SK-N-SH treated with all-trans-retinoic acid at 6 μM for 48 hours (cell line): Measurements from ENCODE around the gene ADAM33.

ENCODE experiments used
- ATAC-seq: fragments of 200-7000 bp; cut with Tn5 transposase; 3 replicates; pipeline ENCODE4 v1.9.1; 2020; ENCODE audit warnings: mild to moderate bottlenecking, moderate library complexity
- ARNTL ChIP-seq: fragments of 450-650 bp; formaldehyde crosslinking; IDR thresholded peaks from 2 replicates; pipeline ENCODE4 v1.5.0; 2020; ENCODE audit warnings: low read depth, mild to moderate bottlenecking, moderate library complexity, borderline replicate concordance
- BACH2 ChIP-seq: fragments of 250-450 bp; sonication (Bioruptor Pico); IDR thresholded peaks from 2 replicates; pipeline ENCODE4 v1.9.0; 2021; ENCODE audit warnings: mild to moderate bottlenecking, borderline replicate concordance
- CSDC2 ChIP-seq: fragments of 250-450 bp; sonication (Bioruptor Pico); IDR thresholded peaks from 2 replicates; pipeline ENCODE4 v1.5.0; 2020; ENCODE audit warnings: mild to moderate bottlenecking, moderate library complexity
- CSRNP3 ChIP-seq: fragments of 250-450 bp; sonication (Bioruptor Pico); IDR thresholded peaks from 2 replicates; pipeline ENCODE4 v1.5.1; 2021; ENCODE audit warnings: mild to moderate bottlenecking, moderate library complexity
- ESRRG ChIP-seq: fragments of 250-450 bp; sonication (Bioruptor Pico); IDR thresholded peaks from 2 replicates; pipeline ENCODE4 v1.6.1; 2021; ENCODE audit warnings: mild to moderate bottlenecking
- GLIS3 ChIP-seq: fragments of 250-450 bp; sonication (Bioruptor Pico); IDR thresholded peaks from 2 replicates; pipeline ENCODE4 v1.5.0; 2020; ENCODE audit warnings: mild to moderate bottlenecking, moderate library complexity
- ISL1 ChIP-seq: fragments of 250-450 bp; sonication (Bioruptor Pico); IDR thresholded peaks from 2 replicates; pipeline ENCODE4 v2.1.2; 2022; ENCODE audit warnings: mild to moderate bottlenecking, moderate library complexity
- OSR1 ChIP-seq: fragments of 250-450 bp; sonication (Bioruptor Pico); IDR thresholded peaks from 2 replicates; pipeline ENCODE4 v1.8.0; 2022; ENCODE audit warnings: moderate library complexity, mild to moderate bottlenecking, inconsistent platforms
- PPARA ChIP-seq: fragments of 250-450 bp; sonication (Bioruptor Pico); IDR thresholded peaks from 2 replicates; pipeline ENCODE4 v1.5.0; 2020; ENCODE audit warnings: mild to moderate bottlenecking, borderline replicate concordance
- RARB ChIP-seq: fragments of 250-450 bp; sonication (Bioruptor Pico); IDR thresholded peaks from 2 replicates; pipeline ENCODE4 v1.8.0; 2021; ENCODE audit warnings: mild to moderate bottlenecking, moderate library complexity
- SNAI2 ChIP-seq: fragments of 250-450 bp; sonication (Bioruptor Pico); IDR thresholded peaks from 2 replicates; pipeline ENCODE4 v1.5.0; 2020; ENCODE audit warnings: mild to moderate bottlenecking, moderate library complexity
- TCF4 ChIP-seq: fragments of 250-450 bp; sonication (Bioruptor Pico); IDR thresholded peaks from 2 replicates; pipeline ENCODE4 v1.8.0; 2021; ENCODE audit warnings: mild to moderate bottlenecking, moderate library complexity, borderline replicate concordance
- TOX ChIP-seq: fragments of 250-450 bp; sonication (Bioruptor Pico); IDR thresholded peaks from 2 replicates; pipeline ENCODE4 v1.8.0; 2021; ENCODE audit warnings: mild to moderate bottlenecking, moderate library complexity, borderline replicate concordance
- TSHZ2 ChIP-seq: fragments of 250-450 bp; sonication (Bioruptor Pico); IDR thresholded peaks from 2 replicates; pipeline ENCODE4 v1.5.0; 2020; ENCODE audit warnings: mild to moderate bottlenecking, moderate library complexity
- ZC3H10 ChIP-seq: fragments of 250-450 bp; sonication (Bioruptor Pico); IDR thresholded peaks from 2 replicates; pipeline ENCODE4 v1.5.1; 2021; ENCODE audit warnings: mild to moderate bottlenecking, moderate library complexity
- ZFP3 ChIP-seq: fragments of 250-450 bp; sonication (Bioruptor Pico); IDR thresholded peaks from 2 replicates; pipeline ENCODE4 v1.5.0; 2020; ENCODE audit warnings: mild to moderate bottlenecking, moderate library complexity
- ZFP30 ChIP-seq: fragments of 450-650 bp; formaldehyde crosslinking; IDR thresholded peaks from 2 replicates; pipeline ENCODE4 v1.5.0; 2022; ENCODE audit warnings: mild to moderate bottlenecking, moderate library complexity
- ZNF565 ChIP-seq: fragments of 450-650 bp; formaldehyde crosslinking; conservative IDR thresholded peaks from 2 replicates; pipeline ENCODE4 v1.5.0; 2020; ENCODE audit warnings: low read depth, mild to moderate bottlenecking, moderate library complexity
- ZNF70 ChIP-seq: fragments of 450-650 bp; formaldehyde crosslinking; IDR thresholded peaks from 2 replicates; pipeline ENCODE4 v1.5.0; 2020; ENCODE audit warnings: mild to moderate bottlenecking, moderate library complexity
- TF ChIP-seq, protein P1 (sequence below): fragments of 250-450 bp; sonication (Bioruptor Pico); IDR thresholded peaks from 2 replicates; pipeline ENCODE4 v1.5.1; 2020; ENCODE audit warnings: low read depth, mild to moderate bottlenecking, moderate library complexity
- TF ChIP-seq, protein P2 (sequence below): fragments of 250-450 bp; sonication (Bioruptor Pico); IDR thresholded peaks from 2 replicates; pipeline ENCODE4 v1.8.0; 2020; ENCODE audit warnings: mild to moderate bottlenecking, moderate library complexity, borderline replicate concordance
- TF ChIP-seq, protein P3 (sequence below): fragments of 250-450 bp; sonication (Bioruptor Pico); IDR thresholded peaks from 2 replicates; pipeline ENCODE4 v1.8.0; 2021; ENCODE audit warnings: low read depth, mild to moderate bottlenecking, moderate library complexity, borderline replicate concordance

The ADAM33 gene

GRCh38 chr20:3674447-3674846, 7.4 kb downstream of the ADAM33 start:
- no peak for ATAC-seq
- no peak for TF ChIP-seq ZFP30 (CRISPR knock-in tag)
- no peak for TF ChIP-seq GLIS3 (CRISPR knock-in tag)
- no peak for TF ChIP-seq ZNF70 (CRISPR knock-in tag)
- TF ChIP-seq TOX (CRISPR knock-in tag) = no peak
- no peak for TF ChIP-seq ISL1 (CRISPR knock-in tag)
- TF ChIP-seq ZNF565 = no peak
- TF ChIP-seq TCF4 = no peak
- no peak for TF ChIP-seq ZFP3 (CRISPR knock-in tag)
- no peak for TF ChIP-seq ZC3H10
- TF ChIP-seq RARB (CRISPR knock-in tag) = no peak
- no peak for TF ChIP-seq BACH2
- TF ChIP-seq PPARA = no peak
- no peak for TF ChIP-seq CSDC2
- TF ChIP-seq, all 23 proteins: peak for 0

DNA sequence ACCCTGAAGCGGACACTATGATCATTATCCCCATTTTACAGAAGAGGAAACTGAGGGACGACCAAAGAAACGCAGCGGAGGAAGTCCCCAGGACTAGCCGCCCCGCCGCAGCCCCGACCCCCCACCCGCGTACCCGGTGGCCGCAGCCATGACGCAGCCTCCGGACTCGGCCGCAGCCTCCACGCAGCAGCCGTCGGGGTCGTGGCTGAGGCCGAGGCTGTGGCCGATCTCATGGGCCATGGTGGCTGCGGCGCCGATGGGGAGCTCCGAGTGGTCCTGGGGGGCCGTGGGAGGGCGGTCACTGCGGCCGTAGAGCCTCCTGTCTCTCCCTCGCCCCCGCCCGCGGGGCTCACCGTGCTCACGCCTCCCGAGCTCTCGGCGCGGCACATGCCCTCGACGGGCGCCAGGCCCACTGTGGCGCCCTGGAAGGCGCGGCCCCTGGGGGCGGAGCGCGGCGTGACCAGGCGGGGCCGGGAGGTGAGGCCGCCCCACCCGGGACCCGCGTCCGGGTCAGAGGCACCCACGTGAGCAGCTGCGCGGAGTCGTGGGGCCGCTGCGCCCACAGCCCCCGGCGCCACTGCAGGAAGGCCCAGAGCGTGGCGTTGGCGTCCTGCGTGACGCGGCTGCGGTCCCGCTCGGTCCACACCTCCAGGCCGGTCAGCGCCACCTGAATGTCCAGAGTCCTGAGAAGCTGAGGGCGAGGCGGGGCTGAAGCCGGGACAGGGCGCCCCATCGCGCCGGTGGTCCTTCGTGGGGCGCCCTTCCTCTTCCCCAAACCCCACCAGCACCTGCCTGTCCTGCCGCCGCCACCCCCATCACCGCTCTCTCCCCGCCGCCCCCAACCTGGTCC, 8.4 kb downstream of the ADAM33 start:
- no peak for TF ChIP-seq OSR1
- TF ChIP-seq TSHZ2 = no peak
- TF ChIP-seq TOX (CRISPR knock-in tag) = no peak
- no peak for TF ChIP-seq ZFP3 (CRISPR knock-in tag)
- no peak for TF ChIP-seq BACH2
- no peak for TF ChIP-seq ZC3H10
- no peak for TF ChIP-seq ARNTL (CRISPR knock-in tag)
- no peak for TF ChIP-seq CSRNP3
- TF ChIP-seq, protein P1, sequence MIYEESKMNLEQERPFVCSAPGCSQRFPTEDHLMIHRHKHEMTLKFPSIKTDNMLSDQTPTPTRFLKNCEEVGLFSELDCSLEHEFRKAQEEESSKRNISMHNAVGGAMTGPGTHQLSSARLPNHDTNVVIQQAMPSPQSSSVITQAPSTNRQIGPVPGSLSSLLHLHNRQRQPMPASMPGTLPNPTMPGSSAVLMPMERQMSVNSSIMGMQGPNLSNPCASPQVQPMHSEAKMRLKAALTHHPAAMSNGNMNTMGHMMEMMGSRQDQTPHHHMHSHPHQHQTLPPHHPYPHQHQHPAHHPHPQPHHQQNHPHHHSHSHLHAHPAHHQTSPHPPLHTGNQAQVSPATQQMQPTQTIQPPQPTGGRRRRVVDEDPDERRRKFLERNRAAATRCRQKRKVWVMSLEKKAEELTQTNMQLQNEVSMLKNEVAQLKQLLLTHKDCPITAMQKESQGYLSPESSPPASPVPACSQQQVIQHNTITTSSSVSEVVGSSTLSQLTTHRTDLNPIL (CRISPR knock-in tag) = no peak
- no peak for TF ChIP-seq RARB (CRISPR knock-in tag)
- no peak for TF ChIP-seq GLIS3 (CRISPR knock-in tag)
- no peak for TF ChIP-seq ZNF565
- TF ChIP-seq CSDC2 = no peak
- no peak for TF ChIP-seq ISL1 (CRISPR knock-in tag)
- TF ChIP-seq, protein P2, sequence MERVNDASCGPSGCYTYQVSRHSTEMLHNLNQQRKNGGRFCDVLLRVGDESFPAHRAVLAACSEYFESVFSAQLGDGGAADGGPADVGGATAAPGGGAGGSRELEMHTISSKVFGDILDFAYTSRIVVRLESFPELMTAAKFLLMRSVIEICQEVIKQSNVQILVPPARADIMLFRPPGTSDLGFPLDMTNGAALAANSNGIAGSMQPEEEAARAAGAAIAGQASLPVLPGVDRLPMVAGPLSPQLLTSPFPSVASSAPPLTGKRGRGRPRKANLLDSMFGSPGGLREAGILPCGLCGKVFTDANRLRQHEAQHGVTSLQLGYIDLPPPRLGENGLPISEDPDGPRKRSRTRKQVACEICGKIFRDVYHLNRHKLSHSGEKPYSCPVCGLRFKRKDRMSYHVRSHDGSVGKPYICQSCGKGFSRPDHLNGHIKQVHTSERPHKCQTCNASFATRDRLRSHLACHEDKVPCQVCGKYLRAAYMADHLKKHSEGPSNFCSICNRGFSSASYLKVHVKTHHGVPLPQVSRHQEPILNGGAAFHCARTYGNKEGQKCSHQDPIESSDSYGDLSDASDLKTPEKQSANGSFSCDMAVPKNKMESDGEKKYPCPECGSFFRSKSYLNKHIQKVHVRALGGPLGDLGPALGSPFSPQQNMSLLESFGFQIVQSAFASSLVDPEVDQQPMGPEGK (CRISPR knock-in tag) = no peak
- TF ChIP-seq SNAI2 (CRISPR knock-in tag) = no peak
- TF ChIP-seq ESRRG (CRISPR knock-in tag) = no peak
- TF ChIP-seq ZNF70 (CRISPR knock-in tag) = no peak
- TF ChIP-seq, all 23 proteins: peak for 0
- no peak for ATAC-seq

DNA sequence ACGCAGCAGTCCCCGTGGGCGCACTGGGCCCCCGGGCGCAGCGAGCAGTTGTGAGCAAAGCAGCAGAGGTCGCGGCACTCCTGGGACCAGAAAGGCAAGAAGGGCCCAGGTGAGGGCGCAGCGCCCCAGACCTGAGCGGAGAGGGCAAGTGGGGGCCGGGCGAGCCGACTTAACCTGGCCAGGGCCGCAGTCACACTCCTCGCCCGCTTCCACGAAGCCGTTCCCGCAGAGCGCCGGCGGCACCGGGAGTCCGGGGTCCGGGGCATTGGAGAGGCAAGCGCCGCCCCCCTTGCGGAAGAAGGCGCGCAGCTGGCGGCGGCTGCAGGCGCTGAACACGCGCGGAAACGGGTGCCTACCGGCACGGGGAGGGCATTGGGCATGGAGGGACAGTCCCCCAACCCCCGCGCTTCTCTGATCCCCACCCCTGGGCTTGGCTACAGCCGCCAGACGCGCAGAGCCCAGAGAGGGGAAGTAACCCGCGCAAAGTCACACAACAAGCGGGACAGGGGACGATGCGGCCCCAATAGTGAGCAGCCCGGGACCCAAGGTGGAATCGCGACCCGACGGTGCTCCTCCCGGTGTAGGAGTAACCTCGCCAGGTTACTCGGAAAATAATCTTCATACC, 9.2 kb downstream of the ADAM33 start:
- no peak for ATAC-seq
- TF ChIP-seq TOX (CRISPR knock-in tag) (no peak), CSDC2 (no peak), ESRRG (CRISPR knock-in tag) (no peak), PPARA (no peak), TSHZ2 (no peak), ZNF70 (CRISPR knock-in tag) (no peak), ZFP30 (CRISPR knock-in tag) (no peak), TCF4 (no peak), ZFP3 (CRISPR knock-in tag) (no peak)
- TF ChIP-seq, protein P3, sequence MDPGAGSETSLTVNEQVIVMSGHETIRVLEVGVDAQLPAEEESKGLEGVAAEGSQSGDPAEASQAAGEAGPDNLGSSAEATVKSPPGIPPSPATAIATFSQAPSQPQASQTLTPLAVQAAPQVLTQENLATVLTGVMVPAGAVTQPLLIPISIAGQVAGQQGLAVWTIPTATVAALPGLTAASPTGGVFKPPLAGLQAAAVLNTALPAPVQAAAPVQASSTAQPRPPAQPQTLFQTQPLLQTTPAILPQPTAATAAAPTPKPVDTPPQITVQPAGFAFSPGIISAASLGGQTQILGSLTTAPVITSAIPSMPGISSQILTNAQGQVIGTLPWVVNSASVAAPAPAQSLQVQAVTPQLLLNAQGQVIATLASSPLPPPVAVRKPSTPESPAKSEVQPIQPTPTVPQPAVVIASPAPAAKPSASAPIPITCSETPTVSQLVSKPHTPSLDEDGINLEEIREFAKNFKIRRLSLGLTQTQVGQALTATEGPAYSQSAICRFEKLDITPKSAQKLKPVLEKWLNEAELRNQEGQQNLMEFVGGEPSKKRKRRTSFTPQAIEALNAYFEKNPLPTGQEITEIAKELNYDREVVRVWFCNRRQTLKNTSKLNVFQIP (CRISPR knock-in tag) = no peak
